ENCODE measurements around the gene LCE2C. TPM values are rescaled to one million over a fixed set of nuclear protein-coding genes. Genes with fewer than 3 reads are reported as not detected.

Gene LCE2C
- total and polyA plus RNA-seq, 11 donors, result not detected

- Histone ChIP-seq H3K9me3 (no peaks in the 10 kb centered on the region), H3K36me3 (no peaks in the 10 kb centered on the region), H3K27me3 (peaks cover 0 to 6% (median 0%) of the 10 kb centered on the region in 9 donors), H3K27ac (no peak overlapping the region), H3K4me1 (no peaks in the 10 kb centered on the region), H3K4me3 (no peak overlapping the region)
- 34 to 46% (median 42%) methylated on average over 3 of the region's 3 CpGs for WGBS, 4 donors
- intact Hi-C loops (cut with DNase I), result no loop called here
- TF ChIP-seq CTCF (IDR thresholded peaks at IDR 0.05) (no peak), POLR2A (IDR thresholded peaks at IDR 0.05) (no peak)
- DNase-seq (no peak), ATAC-seq (no peak)
Measured at GRCh38 chr1:152645146-152645545, 29.9 kb upstream of the LCE2C start.

GRCh38 chr1:152646656-152647055 is 28.4 kb upstream of the LCE2C start:
- DNase-seq (no peak), ATAC-seq (no peak)
- H3K4me3 ChIP-seq, result no peak overlapping the region
- no peaks in the 10 kb centered on the region for H3K4me1 ChIP-seq
- H3K36me3 ChIP-seq, result no peaks in the 10 kb centered on the region
- no peaks in the 10 kb centered on the region for H3K9me3 ChIP-seq
- TF ChIP-seq CTCF (IDR thresholded peaks at IDR 0.05) (no peak), POLR2A (IDR thresholded peaks at IDR 0.05) (no peak)
- intact Hi-C loops (cut with DNase I), result no loop called here
- H3K27me3 ChIP-seq, result peaks cover 0 to 9% (median 0%) of the 10 kb centered on the region in 9 donors
- no peak overlapping the region for H3K27ac ChIP-seq

GRCh38 chr1:152654110-152654509 is 21.0 kb upstream of the LCE2C start:
- Histone ChIP-seq H3K36me3 (no peaks in the 10 kb centered on the region), H3K4me3 (no peak overlapping the region), H3K27ac (no peak overlapping the region), H3K27me3 (peaks cover 0 to 7% (median 0%) of the 10 kb centered on the region in 9 donors), H3K4me1 (no peaks in the 10 kb centered on the region), H3K9me3 (no peaks in the 10 kb centered on the region)
- peak in 10 of 12 donors; percentile 19 to 61 (median 40) for TF ChIP-seq CTCF (IDR thresholded peaks at IDR 0.05)
- TF ChIP-seq POLR2A (IDR thresholded peaks at IDR 0.05), result no peak
- 26 to 29% (median 27%) methylated on average over 10 of the region's 10 CpGs for whole genome bisulfite sequencing, 4 donors
- DNase-seq (no peak), ATAC-seq (no peak)
- intact Hi-C loops (cut with DNase I), result loop anchor here in 2 of 10 donors (10.0 kb wide), 1 partner anchor 571 kb away; no protein-coding TSS in a partner anchor

- Histone ChIP-seq H3K4me1 (no peaks in the 10 kb centered on the region), H3K27me3 (peaks cover 0 to 3% (median 0%) of the 10 kb centered on the region in 9 donors), H3K4me3 (no peak overlapping the region), H3K36me3 (no peaks in the 10 kb centered on the region), H3K27ac (no peak overlapping the region), H3K9me3 (no peaks in the 10 kb centered on the region)
- no peak for ATAC-seq
- WGBS, 4 donors, result 46 to 60% (median 58%) methylated on average over 2 of the region's 2 CpGs
- DNase-seq, result no peak
- TF ChIP-seq POLR2A (IDR thresholded peaks at IDR 0.05) (no peak), CTCF (IDR thresholded peaks at IDR 0.05) (no peak)
- intact Hi-C loops (cut with DNase I), result loop anchor here in 2 of 10 donors (10.0 kb wide), 1 partner anchor 568 kb away; no protein-coding TSS in a partner anchor
Measured at GRCh38 chr1:152656459-152656858, 18.6 kb upstream of the LCE2C start.
